MM.1S (cell line): ENCODE measurements around the gene UGT2A1.

Experiments used
- CTCF ChIP-seq: fragments of 300-600 bp; sonication (generic); IDR thresholded peaks from 2 replicates; pipeline ENCODE4 v1.5.1; 2016; ENCODE audit warnings: antibody characterized with exemption, low read length, mixed read lengths
- EZH2phosphoT487 ChIP-seq: fragments of 300-600 bp; sonication (generic); IDR thresholded peaks from 2 replicates; pipeline ENCODE4 v1.6.1; 2018; ENCODE audit warnings: antibody characterized with exemption, low read length

- TF ChIP-seq CTCF (no peak), EZH2phosphoT487 (no peak)
Measured at GRCh38 chr4:69583543-69583942, 69.5 kb downstream of the UGT2A1 start.
